GM12892 (cell line): ENCODE results near the gene CERS6.

Source experiments
- POLR2A ChIP-seq: IDR thresholded peaks from 2 replicates; pipeline ENCODE4 v1.6.1; 2011; ENCODE audit warnings: low read depth, low read length, control low read depth
- POLR2AphosphoS5 ChIP-seq: IDR thresholded peaks from 2 replicates; pipeline ENCODE4 v1.6.1; 2011; ENCODE audit warnings: low read depth, low read length, control low read depth

- TF ChIP-seq POLR2AphosphoS5 = no peak
- TF ChIP-seq POLR2A = no peak
Measured at GRCh38 chr2:168467729-168468128, 11.7 kb downstream of the CERS6 start.
